Breast epithelium (tissue), 4 donors: ENCODE measurements around the gene MYL7. TPM values are rescaled to one million over a fixed set of nuclear protein-coding genes. Genes with fewer than 3 reads are reported as not detected.
A peak's percentile ranks its signal among the peaks of the same experiment; 100 is the strongest.

Source experiments
- DNase-seq, 2 donors: peaks; one replicate each; pipeline ENCODE4 v3.0.0-alpha.2; 2019; ENCODE audit warnings: low spot score in 2 of 2
- H3K27ac ChIP-seq, 2 donors: fragments of 200-600 bp; sonication (generic) in 1 of 2; one replicate each; pipeline ENCODE4 v1.5.1; 2016 to 2019; ENCODE audit warnings: mild to moderate bottlenecking in 1 of 2
- H3K27me3 ChIP-seq, 2 donors: fragments of 200-600 bp; sonication (generic) in 1 of 2; one replicate each; pipeline versions ENCODE4 v1.5.1 to v1.6.0; 2017 to 2019; ENCODE audit warnings: control low read depth in 1 of 2, mild to moderate bottlenecking in 1 of 2
- H3K36me3 ChIP-seq: fragments of 200-600 bp; one replicate; pipeline ENCODE4 v1.5.1; 2019
- H3K4me1 ChIP-seq, 2 donors: fragments of 200-600 bp; sonication (generic); one replicate each; pipeline ENCODE4 v1.5.1; 2016 to 2019; ENCODE audit warnings: control low read depth in 1 of 2
- H3K4me3 ChIP-seq, 3 donors: fragments of 200-600 bp; sonication (generic); 1 replicate in 2 of 3; 2 replicates in 1 of 3; pipeline ENCODE4 v1.5.1; 2016 to 2019; ENCODE audit warnings: mild to moderate bottlenecking in 3 of 3, moderate library complexity in 2 of 3
- H3K9me3 ChIP-seq, 2 donors: fragments of 200-600 bp; sonication (generic) in 1 of 2; one replicate each; pipeline ENCODE4 v1.5.1; 2016 to 2019; ENCODE audit warnings: control low read depth in 1 of 2
- POLR2A ChIP-seq: fragments of 450-650 bp; IDR thresholded peaks from one replicate; pipeline ENCODE4 v1.6.1; 2016; ENCODE audit warnings: antibody characterized with exemption, mild to moderate bottlenecking, moderate library complexity
- POLR2AphosphoS5 ChIP-seq, 3 donors: sonication (generic); formaldehyde crosslinking; IDR thresholded peaks; one replicate each; pipeline ENCODE4 v1.6.1; 2017; ENCODE audit warnings: antibody characterized with exemption in 3 of 3
- intact Hi-C: fragments of 100-400 bp; cut with DNase I; formaldehyde crosslinking; loops from one replicate; pipeline ENCODE4 v1.15.1; 2023; ENCODE audit warnings: low total_unique reads
- total RNA-seq, 3 donors: library from RNA; depleted of rRNA; stranded (reverse); fragments of >200 nt; gene quantifications; one replicate each; pipeline ENCODE4 v1.1.0, GENCODE V29; 2016
- TF ChIP-seq, protein P1 (sequence below), 3 donors: fragments of 450-650 bp; IDR thresholded peaks; one replicate each; pipeline ENCODE4 v1.5.1; 2016 to 2017; ENCODE audit warnings: antibody characterized with exemption in 3 of 3, mild to moderate bottlenecking in 3 of 3, moderate library complexity in 3 of 3

MYL7 gene
- total RNA-seq, 3 donors from 2014 or later: 0.73 TPM; not detected in 2

DNA sequence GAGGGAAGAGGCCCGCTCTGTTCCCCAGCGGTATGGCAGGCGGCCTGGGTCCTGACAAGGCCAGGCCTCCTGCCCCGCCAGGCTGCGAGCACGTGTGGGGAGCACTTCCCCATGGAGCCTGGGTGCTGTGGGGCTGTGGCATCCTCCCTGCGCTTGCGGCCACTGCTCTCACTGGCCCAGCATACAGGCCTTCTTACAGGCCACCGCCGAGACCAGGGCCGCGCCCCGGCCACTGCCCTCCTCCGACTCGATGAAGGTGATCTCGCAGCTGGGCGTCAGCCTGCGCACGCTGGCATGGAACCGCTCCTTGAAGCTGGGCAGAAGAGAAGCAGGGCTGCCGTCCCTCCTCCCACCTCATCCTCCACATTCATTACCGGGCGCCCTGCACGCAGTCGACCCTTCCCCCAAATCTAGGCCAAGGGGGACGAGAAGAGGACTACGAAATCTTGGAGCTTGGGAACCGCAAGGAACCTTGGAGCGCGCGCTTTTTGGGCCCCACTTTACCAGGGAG lies 3.9 kb upstream of the MYL7 start:
- TF ChIP-seq POLR2AphosphoS5 (IDR thresholded peaks at IDR 0.05): no peak
- TF ChIP-seq, protein P1, sequence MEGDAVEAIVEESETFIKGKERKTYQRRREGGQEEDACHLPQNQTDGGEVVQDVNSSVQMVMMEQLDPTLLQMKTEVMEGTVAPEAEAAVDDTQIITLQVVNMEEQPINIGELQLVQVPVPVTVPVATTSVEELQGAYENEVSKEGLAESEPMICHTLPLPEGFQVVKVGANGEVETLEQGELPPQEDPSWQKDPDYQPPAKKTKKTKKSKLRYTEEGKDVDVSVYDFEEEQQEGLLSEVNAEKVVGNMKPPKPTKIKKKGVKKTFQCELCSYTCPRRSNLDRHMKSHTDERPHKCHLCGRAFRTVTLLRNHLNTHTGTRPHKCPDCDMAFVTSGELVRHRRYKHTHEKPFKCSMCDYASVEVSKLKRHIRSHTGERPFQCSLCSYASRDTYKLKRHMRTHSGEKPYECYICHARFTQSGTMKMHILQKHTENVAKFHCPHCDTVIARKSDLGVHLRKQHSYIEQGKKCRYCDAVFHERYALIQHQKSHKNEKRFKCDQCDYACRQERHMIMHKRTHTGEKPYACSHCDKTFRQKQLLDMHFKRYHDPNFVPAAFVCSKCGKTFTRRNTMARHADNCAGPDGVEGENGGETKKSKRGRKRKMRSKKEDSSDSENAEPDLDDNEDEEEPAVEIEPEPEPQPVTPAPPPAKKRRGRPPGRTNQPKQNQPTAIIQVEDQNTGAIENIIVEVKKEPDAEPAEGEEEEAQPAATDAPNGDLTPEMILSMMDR (IDR thresholded peaks at IDR 0.05): no peak
- TF ChIP-seq POLR2A: no peak
- Histone ChIP-seq H3K4me3 (peak overlapping the region in 2 of 3 donors; percentile 45 to 68), H3K27ac (no peak overlapping the region), H3K36me3 (no peaks in the 10 kb centered on the region), H3K9me3 (no peaks in the 10 kb centered on the region), H3K4me1 (peaks cover 0 to 5% of the 10 kb centered on the region in 2 donors), H3K27me3 (peaks cover 0 to 11% of the 10 kb centered on the region in 2 donors)
- DNase-seq: peak in 1 of 2 donors; percentile 41
- intact Hi-C loops: no loop called here

DNA sequence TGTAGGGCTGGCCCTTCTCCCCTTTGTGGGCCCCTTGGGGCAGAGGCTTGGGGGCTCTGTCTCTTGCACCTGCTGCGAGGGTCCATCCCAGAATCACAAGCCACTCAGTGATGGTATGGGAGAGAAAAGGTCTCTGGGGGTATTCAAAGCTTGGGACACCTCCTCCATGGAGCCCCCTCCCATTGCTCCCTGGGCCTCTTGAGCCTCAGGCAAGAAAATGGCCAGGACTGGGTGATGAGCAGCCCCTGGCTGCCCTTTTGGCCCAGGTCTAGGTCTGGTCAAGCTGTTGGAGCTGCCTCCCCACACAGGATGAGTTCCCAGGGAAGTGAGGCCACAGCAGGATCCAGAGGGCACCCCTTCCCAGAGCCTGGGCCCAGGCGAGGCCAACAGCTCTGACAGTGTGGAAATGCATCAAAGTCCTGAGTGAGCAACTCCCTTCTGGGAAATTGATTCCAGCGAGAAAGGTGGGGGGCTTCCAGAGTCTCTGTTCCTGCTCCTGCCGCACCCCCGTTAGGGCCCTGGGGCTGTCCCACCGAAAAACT lies 3.4 kb upstream of the MYL7 start:
- Histone ChIP-seq H3K27ac (no peak overlapping the region), H3K9me3 (no peaks in the 10 kb centered on the region), H3K27me3 (peaks cover 0 to 11% of the 10 kb centered on the region in 2 donors), H3K4me1 (peaks cover 0 to 5% of the 10 kb centered on the region in 2 donors), H3K4me3 (no peak overlapping the region), H3K36me3 (no peaks in the 10 kb centered on the region)
- peak in 1 of 2 donors; percentile 46 for DNase-seq
- TF ChIP-seq, protein P1 (IDR thresholded peaks at IDR 0.05): no peak
- TF ChIP-seq POLR2AphosphoS5 (IDR thresholded peaks at IDR 0.05) (no peak), POLR2A (no peak)
- intact Hi-C loops: no loop called here

DNA sequence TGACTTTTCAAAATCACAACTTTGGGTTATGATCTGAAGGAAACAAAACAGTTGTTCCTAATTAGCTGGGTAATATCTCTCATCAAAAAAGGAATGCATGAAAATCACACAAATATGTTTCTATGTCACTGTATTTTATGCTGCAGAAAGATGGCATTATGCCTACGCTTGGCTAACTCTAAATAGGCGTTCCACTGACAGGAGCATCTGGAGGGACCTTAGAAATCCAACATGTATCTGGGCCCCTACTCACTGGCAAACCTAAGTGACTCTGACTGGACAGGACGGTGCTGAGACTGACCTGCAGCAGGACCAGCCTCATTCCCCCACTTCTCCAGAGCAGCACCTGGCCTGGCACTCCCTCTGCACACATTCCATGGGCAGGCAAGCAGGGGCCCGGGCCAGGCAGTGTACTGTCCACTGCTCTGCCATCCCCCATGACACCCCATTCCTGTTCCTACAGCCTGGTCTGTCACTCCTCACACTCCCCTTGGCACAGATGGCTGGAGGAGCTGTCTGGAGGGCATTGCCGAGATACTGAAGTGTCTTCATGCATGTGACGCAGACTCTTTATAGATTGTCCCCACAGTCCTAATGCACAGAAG lies 2.6 kb upstream of the MYL7 start:
- TF ChIP-seq, protein P1 (IDR thresholded peaks at IDR 0.05): no peak
- no peak for TF ChIP-seq POLR2AphosphoS5 (IDR thresholded peaks at IDR 0.05)
- TF ChIP-seq POLR2A: no peak
- H3K4me3 ChIP-seq: no peak overlapping the region
- H3K4me1 ChIP-seq: peaks cover 0 to 5% of the 10 kb centered on the region in 2 donors
- H3K9me3 ChIP-seq: no peaks in the 10 kb centered on the region
- intact Hi-C loops: no loop called here
- peaks cover 0 to 11% of the 10 kb centered on the region in 2 donors for H3K27me3 ChIP-seq
- H3K27ac ChIP-seq: no peak overlapping the region
- no peaks in the 10 kb centered on the region for H3K36me3 ChIP-seq
- peak in 1 of 2 donors; percentile 41 for DNase-seq

DNA sequence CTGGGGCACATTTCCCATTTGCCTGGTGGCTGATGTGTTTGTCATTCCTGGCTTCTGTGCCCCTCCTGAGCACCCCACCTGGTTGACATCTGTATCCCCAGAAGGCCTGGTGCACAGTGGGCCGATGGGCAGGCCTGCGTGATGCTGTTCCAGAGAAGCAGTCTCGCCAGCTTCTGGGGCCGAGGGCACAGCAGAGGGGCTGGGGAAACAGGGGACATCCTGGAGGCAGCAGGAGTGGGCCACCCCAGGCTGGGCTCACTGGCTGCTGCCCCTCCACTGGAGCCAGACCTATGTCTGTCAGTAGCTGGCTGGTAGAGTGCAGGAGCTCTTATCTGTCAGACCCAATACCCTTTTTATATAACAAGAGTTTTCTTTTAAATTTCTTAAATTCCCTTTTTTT lies 896 bp upstream of the MYL7 start:
- no peaks in the 10 kb centered on the region for H3K9me3 ChIP-seq
- H3K4me3 ChIP-seq: no peak overlapping the region
- intact Hi-C loops: no loop called here
- H3K36me3 ChIP-seq: no peaks in the 10 kb centered on the region
- H3K4me1 ChIP-seq: peaks cover 0 to 5% of the 10 kb centered on the region in 2 donors
- TF ChIP-seq POLR2AphosphoS5 (IDR thresholded peaks at IDR 0.05) (no peak), POLR2A (no peak)
- TF ChIP-seq, protein P1 (IDR thresholded peaks at IDR 0.05): no peak
- DNase-seq: peak in 1 of 2 donors; percentile 35
- no peak overlapping the region for H3K27ac ChIP-seq
- H3K27me3 ChIP-seq: peaks cover 0 to 11% of the 10 kb centered on the region in 2 donors

DNA sequence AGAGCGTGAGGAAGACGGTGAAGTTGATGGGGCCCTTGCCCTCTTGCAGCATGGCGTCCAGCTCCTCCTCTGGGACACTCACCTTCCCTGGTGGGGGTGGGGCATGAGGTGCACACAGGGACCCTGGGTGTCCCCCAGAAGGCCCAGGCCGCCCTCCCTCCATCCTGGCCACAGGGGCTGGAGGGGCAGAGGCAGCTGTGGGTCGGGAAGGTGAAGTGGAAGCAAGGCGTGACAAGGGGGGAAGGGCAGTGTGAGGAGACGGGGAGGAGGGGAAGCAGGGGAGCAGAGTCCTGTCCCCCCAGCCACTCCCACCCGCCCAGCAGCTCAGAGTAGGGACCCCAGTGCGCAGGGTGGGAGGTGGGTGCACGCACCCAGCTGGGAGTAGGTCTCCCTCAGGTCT lies 791 bp downstream of the MYL7 start:
- H3K36me3 ChIP-seq: no peaks in the 10 kb centered on the region
- intact Hi-C loops: no loop called here
- no peak for DNase-seq
- H3K9me3 ChIP-seq: no peaks in the 10 kb centered on the region
- H3K27me3 ChIP-seq: peaks cover 0 to 2% of the 10 kb centered on the region in 2 donors
- TF ChIP-seq POLR2AphosphoS5 (IDR thresholded peaks at IDR 0.05): no peak
- TF ChIP-seq POLR2A: no peak
- TF ChIP-seq, protein P1 (IDR thresholded peaks at IDR 0.05): no peak
- no peak overlapping the region for H3K27ac ChIP-seq
- H3K4me3 ChIP-seq: no peak overlapping the region
- no peaks in the 10 kb centered on the region for H3K4me1 ChIP-seq
